ENCODE measurements around the gene EXOC4. TPM values are rescaled to one million over a fixed set of nuclear protein-coding genes. Genes with fewer than 3 reads are reported as not detected.

EXOC4 gene
- total and polyA plus RNA-seq, 2 of the 8 experiments (the other 6 are each of a cell fraction or from before 2014, with no cell fraction given) = 27.0 to 67.3 TPM

DNA sequence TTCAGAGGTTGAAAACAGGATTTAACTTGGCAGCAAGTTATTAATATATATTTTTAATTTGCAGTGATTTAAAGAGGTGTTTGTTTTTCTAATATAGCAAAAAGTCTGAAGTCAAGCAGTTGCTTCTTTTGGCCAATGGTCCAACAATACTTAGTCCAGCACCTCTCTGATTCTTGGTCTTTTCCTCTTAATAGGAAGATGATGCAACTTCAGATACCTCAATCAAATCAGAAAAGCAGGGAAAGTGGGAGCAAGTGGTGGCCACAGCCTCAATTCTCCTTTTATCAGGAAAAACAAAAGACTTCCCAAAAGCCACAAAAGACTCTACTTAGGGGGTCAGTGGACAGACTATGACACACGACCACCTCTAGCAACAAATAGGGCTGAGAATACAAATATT is 740.7 kb downstream of the EXOC4 start:
- Histone ChIP-seq H3K23ac (ENCODE audit: insufficient read length) (no peak overlapping the region), H4K8ac (ENCODE audit: extremely low read depth, insufficient read depth, low read length) (no peak overlapping the region), H2BK20ac (ENCODE audit: low read length) (no peak overlapping the region), H3K14ac (ENCODE audit: insufficient read length) (no peak overlapping the region), H3K9me3 (ENCODE audit: insufficient read depth in 2 of 2, low read depth in 1 of 2, low read length in 1 of 2) (no peaks in the 10 kb centered on the region), H3K4me3 (ENCODE audit: extremely low read depth in 1 of 4, insufficient read depth in 2 of 4, low read depth in 3 of 4, low read length in 4 of 4) (no peak overlapping the region), H2BK120ac (replicated peaks; ENCODE audit: low read depth, low read length) (no peak overlapping the region), H3K79me1 (ENCODE audit: low read depth, low read length) (no peaks in the 10 kb centered on the region), H3K18ac (ENCODE audit: extremely low read depth, low read length) (no peak overlapping the region), H2BK5ac (ENCODE audit: low read depth, low read length) (no peak overlapping the region), H3K27me3 (replicated peaks in 1 of 4; ENCODE audit: control insufficient read depth in 3 of 4, extremely low read depth in 1 of 4, insufficient read depth in 3 of 4, low read length in 3 of 4) (no peaks in the 10 kb centered on the region), H2BK12ac (ENCODE audit: low read depth, low read length) (no peak overlapping the region), H3K4me1 (replicated peaks in 1 of 4; ENCODE audit: control insufficient read depth in 3 of 4, insufficient read depth in 4 of 4, low read length in 3 of 4) (no peaks in the 10 kb centered on the region), H2AK5ac (ENCODE audit: low read depth, low read length) (no peak overlapping the region), H2BK15ac (ENCODE audit: low read length) (no peak overlapping the region), H4K5ac (ENCODE audit: insufficient read length, low read depth, low read length) (no peak overlapping the region), H3K23me2 (ENCODE audit: low read depth, low read length) (no peaks in the 10 kb centered on the region), H3K56ac (replicated peaks; ENCODE audit: insufficient read length, low read depth, low read length) (no peak overlapping the region), H2AFZ (ENCODE audit: low read length) (no peak overlapping the region), H3K27ac (ENCODE audit: low read depth, low read length) (no peak overlapping the region), H3K4me2 (ENCODE audit: insufficient read depth in 1 of 2, low read depth in 2 of 2, low read length in 2 of 2) (no peak overlapping the region), H4K20me1 (replicated peaks in 1 of 2; ENCODE audit: control insufficient read depth in 1 of 2, insufficient read depth in 2 of 2, low read length in 2 of 2) (no peaks in the 10 kb centered on the region), H3K4ac (replicated peaks; ENCODE audit: insufficient read length, low read depth, low read length) (no peak overlapping the region), H3K79me2 (ENCODE audit: control insufficient read depth in 1 of 2, insufficient read depth in 2 of 2, low read length in 2 of 2) (no peaks in the 10 kb centered on the region), H3K9ac (replicated peaks in 1 of 4; ENCODE audit: extremely low read depth in 1 of 4, low read depth in 3 of 4, low read length in 3 of 4) (no peak overlapping the region), H3K36me3 (ENCODE audit: control insufficient read depth in 2 of 4, insufficient read depth in 4 of 4, low read length in 3 of 4) (no peaks in the 10 kb centered on the region), H4K91ac (replicated peaks; ENCODE audit: insufficient read length, low read length) (no peak overlapping the region)
- CTCF ChIA-PET (ENCODE audit: partially characterized antibody) = interaction anchor here (1.8 kb wide), 1 partner anchor 139 kb away, joined by 7 read pairs; no protein-coding TSS in a partner anchor
- FAIRE-seq (no peak), DNase-seq (ENCODE audit: low read depth in 1 of 2, low spot score in 2 of 2) (no peak)
- POLR2A ChIA-PET (ENCODE audit: partially characterized antibody) = no interaction called here
- 83% methylated on average over 1 of the region's 1 CpG; no CpG with 5 or more reads in 1 of the 2 experiments for WGBS, 2 experiments (ENCODE audit: extremely low coverage in 1 of 2, insufficient coverage in 1 of 2, insufficient read length in 1 of 2, insufficient replicate concordance in 2 of 2, low coverage in 1 of 2, low lambda C conversion rate in 2 of 2, missing lambda C conversion rate in 1 of 2)
- TF ChIP-seq CBX5 (IDR thresholded peaks at IDR 0.05; ENCODE audit: low read depth, low read length) (no peak), CEBPB (IDR thresholded peaks at IDR 0.05; ENCODE audit: low read depth, low read length) (no peak), EP300 (IDR thresholded peaks at IDR 0.05; ENCODE audit: borderline replicate concordance in 1 of 2, low read depth in 2 of 2, low read length in 2 of 2) (no peak), TBP (IDR thresholded peaks at IDR 0.05; ENCODE audit: low read depth, low read length) (no peak), BACH1 (IDR thresholded peaks at IDR 0.05; ENCODE audit: low read length) (no peak), GABPA (IDR thresholded peaks at IDR 0.05; ENCODE audit: borderline replicate concordance, insufficient read depth, low read length) (no peak), RBBP5 (IDR thresholded peaks at IDR 0.05; ENCODE audit: borderline replicate concordance, low read depth, low read length) (no peak), HDAC6 (IDR thresholded peaks at IDR 0.05; ENCODE audit: low read depth, low read length) (no peak), SRF (IDR thresholded peaks at IDR 0.05; ENCODE audit: low read depth, low read length) (no peak), CTBP2 (IDR thresholded peaks at IDR 0.05; ENCODE audit: borderline replicate concordance, insufficient read depth, insufficient read length, low read length) (no peak), SUZ12 (IDR thresholded peaks at IDR 0.05; ENCODE audit: low read length) (no peak), TCF12 (IDR thresholded peaks at IDR 0.05; ENCODE audit: low read depth, low read length) (no peak)
- TF ChIP-seq, protein P1, sequence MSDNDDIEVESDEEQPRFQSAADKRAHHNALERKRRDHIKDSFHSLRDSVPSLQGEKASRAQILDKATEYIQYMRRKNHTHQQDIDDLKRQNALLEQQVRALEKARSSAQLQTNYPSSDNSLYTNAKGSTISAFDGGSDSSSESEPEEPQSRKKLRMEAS (IDR thresholded peaks at IDR 0.05) = no peak
- TF ChIP-seq, protein P2, sequence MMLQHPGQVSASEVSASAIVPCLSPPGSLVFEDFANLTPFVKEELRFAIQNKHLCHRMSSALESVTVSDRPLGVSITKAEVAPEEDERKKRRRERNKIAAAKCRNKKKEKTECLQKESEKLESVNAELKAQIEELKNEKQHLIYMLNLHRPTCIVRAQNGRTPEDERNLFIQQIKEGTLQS (IDR thresholded peaks at IDR 0.05; ENCODE audit: insufficient read depth, low read depth, low read length) = no peak
